Inflammatory macrophage (primary cell): ENCODE measurements around the gene CLIC1.

ENCODE experiments used
- DNase-seq, 2 donors: peaks; one replicate each; pipeline ENCODE4 v3.0.0-alpha.2; 2020 to 2022
- total RNA-seq, 18 experiments: gene quantifications; one replicate each; lab custom pipeline; 2026; ENCODE audit warnings: mixed read lengths in 6 of 18, inconsistent platforms in 2 of 18; lab: John Stamatoyannopoulos, UW

CLIC1 gene
- 387 to 805 (median 558) reads per million in 18 experiments for total RNA-seq

DNA sequence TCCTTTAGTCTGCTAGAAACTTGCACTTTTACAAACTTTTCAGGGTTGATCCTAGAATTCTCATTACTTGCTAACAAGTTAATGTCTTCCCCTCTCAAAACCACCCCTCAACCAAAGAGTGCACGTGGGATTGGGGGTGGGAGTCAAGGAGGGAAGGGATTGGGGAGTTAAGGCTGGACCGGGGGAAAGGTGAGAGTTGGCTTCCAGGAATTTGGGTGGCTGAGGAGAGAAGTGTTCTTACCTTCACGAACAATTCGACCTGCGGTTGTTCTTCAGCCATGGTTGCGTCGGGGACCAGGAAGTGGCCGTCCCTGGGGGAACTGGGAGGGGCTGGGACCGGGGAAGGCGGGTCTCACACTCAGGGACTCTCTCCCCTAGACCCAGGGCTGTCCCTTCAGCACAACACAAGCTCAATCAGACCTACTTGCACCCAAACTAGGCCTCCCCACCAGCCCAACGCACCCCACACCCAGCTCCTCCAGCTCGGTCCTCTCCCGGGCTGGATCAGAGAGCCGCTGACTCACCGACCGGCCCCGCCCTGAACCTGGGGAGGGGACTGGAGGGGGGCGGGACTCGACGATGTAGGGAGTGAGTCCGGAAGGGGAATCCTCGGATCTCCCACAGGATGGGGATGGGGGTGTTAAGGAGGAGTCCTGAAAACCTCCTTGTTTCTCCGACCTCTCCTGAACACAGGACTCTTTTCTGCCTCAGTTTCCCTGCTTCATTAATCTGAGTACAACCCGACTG, at the start of gene CLIC1:
Gene CLIC1, minus strand, starts transcription at position 510 of the 747 bp plus-strand sequence. Its CDS starts 230 bp downstream, at position 280.
- DNase-seq: peak; percentile 78 to 79

- no peak for DNase-seq
These were observed 49.1 kb upstream of the CLIC1 start for GRCh38 chr6:31785475-31785874.

GRCh38 chr6:31784098-31784925, 48.0 kb upstream of the CLIC1 start:
- DNase-seq: no peak

DNA sequence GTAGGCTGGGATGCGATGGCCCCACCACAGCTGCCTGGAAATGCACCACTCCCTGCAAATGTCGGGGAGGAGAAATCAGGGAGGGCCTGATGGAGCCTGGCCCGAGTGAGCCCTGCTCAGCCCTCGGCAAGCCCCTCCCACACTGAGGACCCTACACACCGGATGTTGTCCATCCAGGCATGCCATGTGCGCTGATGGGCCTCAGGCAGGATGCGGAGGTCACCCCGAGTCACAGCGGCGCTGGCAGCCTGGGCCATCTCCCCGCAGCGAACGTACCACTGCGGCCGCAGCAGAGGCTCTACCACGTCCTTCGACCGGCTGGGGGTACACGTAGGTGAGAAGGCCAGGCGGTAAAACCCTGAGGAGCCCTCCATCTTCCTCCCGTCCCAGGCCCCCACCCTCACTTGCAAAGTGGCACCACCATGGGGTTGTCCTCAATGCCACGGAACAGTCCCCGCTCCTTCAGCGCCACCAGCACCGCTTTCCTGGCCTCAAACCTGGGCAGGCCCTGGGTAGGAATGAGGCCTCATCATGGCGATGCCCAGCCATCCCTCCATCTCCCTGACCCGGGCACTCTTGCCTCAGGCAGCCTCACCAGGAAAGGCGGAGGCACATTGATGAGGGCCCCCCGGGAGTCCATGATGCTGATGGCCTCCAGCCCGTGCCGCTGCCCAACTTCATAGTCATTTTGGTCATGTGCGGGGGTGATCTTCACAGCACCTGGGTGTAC, 46.0 kb upstream of the CLIC1 start:
- no peak for DNase-seq

DNA sequence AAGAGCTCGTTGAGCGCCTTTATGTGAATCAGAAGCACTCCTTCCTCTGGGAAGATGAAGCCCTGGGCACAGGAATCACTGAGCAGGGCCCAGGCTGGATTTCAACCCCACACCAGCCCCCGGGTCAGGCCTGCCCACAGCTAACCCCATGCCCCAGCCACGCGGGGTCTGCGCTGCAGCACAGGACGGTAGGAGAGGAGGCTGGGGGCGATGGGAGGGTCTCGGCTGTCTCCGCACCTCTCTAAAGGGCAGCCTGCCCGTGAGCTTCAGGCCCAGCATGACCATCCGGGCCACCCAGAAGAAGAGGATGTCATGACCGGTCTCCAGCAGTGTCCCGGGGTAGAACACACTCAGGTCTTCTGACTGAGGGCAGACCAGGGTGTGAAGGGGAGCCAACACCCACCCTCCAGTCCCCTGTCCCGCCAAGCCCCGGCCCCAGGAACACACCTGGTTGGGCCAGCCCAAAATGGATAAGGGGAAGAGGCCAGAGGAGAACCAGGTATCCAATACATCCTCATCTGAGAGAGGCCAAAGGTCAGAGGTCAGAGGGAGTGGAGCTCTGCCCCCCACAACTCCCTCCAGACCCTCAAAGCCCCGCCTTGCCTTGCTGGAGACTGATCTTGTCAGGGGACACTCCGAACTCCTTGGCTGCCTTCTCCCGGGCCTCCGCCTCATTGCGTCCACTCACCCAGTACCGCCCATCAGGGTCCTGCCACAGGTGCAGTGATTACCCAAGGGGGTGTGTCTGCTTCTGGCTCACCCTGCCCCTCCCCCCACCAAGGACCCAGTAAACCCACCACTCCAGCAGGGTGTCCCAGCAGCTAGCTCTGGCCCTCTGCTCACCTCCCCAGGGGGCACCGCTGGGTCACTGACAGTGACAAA, 45.2 kb upstream of the CLIC1 start:
- DNase-seq: no peak

- DNase-seq: no peak
These were observed 44.3 kb upstream of the CLIC1 start for GRCh38 chr6:31780507-31781243.

GRCh38 chr6:31779908-31780307, 43.6 kb upstream of the CLIC1 start:
- DNase-seq: no peak

DNA sequence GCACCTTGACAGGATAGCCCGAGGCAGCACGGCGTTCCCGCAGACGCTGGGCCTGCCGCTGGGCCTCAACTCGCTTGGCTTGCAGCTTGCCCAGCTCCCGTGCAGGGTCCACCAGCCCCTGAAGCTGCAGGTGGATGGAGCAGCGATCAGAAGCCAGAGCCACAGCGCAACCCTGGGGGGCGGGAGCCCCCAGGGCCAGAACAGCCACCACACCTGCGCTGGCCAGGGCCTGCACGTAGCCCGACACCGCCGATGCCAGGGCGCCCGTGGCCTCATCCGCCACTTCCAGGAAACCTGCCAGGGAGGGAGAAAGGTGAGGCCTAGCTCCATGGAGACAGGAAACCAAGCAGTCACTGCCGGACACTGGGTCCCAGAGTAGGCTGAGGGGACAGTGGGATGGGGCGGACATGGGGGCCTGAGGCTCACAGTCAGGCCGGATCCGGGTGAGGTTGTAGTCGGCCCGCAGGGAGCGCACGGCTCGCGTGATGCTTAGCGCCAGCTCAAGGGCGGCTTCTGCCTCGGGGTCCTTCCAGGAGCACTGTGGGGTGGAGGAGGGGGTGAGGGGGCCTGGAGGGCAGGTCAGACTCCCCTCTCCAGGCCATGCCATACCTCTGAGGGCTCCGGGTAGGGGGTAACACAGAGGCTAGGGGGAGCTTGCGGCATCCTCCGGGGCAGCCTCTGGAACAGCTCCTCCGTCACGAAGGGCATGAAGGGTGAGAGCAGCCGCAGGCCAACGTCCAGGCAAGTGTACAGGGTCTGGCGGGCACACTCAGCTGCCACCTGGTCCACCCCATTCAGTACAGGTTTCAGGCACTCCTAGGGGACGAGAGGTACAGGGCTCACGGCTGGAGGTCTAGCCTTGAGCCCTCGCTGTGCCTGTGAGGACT, 42.9 kb upstream of the CLIC1 start:
- no peak for DNase-seq

DNA sequence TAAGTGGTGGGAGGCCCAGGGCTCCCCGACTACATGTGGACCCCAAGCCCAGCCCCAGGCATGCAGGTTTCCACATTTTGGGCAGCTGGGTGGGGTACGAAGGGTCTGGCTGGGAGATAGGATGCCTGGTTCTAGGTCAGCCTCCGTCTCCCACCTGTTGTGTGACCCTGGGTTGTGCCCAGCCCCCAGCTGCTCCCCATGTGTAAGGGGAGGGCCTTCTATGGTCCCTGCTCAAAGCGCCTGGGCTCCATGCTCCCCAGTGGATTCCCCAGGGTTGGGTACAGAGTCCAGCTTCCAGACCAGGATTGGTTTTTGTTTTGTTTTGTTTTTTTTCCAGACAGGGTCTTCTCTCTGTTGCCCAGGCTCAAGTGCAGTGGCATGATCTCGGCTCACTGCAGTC, 41.9 kb upstream of the CLIC1 start:
- no peak for DNase-seq

DNA sequence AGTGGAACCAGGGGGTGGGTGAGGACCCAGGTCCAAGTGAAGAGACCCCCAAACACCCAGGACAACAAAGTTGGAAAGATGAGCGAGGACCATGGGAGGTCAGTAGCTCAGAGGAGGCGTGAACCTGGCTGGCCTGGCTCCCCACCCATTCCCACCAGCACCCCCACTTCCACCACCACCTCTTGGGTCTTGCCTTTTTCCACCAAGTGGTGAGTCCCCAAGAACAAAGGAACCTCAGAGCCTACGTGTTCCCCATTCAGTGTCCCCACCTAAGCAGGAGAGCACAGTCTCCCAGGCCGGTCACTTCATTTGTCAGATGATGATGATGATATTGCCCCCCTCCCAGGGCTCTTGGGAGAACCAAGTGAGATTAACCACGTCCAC, 41.3 kb upstream of the CLIC1 start:
- DNase-seq: no peak

GRCh38 chr6:31776989-31777666, 40.8 kb upstream of the CLIC1 start, which contains the start of gene VWA7:
VWA7 (minus strand) TSS chr6:31777328; CDS start chr6:31776779, 549 bp downstream.
- DNase-seq: peak; percentile 86 to 92

GRCh38 chr6:31776485-31776988, 40.2 kb upstream of the CLIC1 start:
- no peak for DNase-seq

GRCh38 chr6:31775633-31776484, 39.5 kb upstream of the CLIC1 start:
- DNase-seq: no peak

DNA sequence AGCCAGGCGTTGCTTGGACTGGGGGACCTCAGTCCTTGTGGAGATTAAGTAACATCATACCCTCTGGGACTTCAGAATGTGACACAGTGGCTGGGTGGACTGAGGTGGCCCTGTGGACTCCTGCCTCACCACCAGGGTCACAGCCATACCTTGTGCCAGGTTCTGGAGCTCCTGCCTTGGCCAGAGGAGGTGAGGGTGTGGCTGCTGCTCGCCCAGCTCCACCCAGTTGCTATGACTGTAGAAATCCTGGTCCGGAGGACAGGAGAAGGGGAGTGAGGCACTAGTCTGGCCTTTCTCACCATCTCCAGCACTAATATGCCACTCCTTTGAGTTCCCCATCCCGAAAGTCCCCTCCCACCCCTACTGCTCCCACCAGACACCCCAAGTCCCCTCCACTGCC, 38.9 kb upstream of the CLIC1 start:
- no peak for DNase-seq

DNA sequence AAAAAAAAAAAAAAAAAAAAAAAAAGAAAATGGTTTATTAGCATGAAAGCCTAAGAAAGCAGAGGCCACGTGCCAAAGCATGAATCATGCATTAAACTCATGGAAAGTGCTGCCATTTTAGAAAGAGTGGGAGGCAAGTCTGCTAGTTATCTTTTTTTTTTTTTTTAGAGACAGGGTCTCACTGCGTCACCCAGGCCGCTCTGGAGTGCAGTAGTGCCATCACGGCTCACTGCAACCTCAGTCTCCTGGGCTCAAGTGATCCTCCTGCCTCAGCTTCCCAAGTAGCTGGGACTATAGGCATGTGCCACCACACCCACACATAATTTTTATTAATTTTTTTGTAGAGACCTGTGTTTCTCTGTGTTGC, 35.6 kb upstream of the CLIC1 start:
- DNase-seq: no peak

GRCh38 chr6:31770860-31771259, 34.5 kb upstream of the CLIC1 start:
- DNase-seq: no peak

DNA sequence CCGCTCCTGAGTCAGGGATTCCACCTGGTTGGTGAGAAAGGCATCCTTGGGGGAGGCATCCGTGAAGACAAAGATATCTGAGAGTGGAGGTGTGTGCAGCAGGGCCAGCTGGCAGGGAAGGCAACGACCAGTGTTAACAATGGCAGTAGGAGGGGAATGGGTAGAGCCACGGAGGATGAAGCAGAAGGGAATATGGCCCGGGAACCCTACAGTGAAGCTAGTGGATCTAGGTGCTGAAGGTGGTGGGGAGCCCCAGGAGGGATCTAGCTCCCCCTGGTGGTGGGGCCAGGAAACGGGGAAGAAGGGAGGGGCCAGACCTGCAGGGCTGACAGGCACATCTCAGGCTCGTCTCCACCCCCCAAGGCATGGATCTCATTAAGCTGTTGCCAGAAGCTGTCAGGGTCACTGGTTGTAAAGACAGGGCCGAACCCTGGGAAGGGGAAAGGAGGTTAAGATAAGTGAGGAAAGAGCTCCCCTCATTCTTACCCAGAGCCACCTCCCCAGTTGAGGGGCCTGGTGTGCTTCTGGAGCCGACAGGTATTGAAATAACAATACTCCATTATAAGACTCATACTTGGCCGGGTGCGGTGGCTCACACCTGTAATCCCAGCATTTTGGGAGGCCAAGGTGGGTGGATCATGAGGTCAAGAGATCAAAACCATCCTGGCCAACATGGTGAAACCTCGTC, 33.5 kb upstream of the CLIC1 start:
- DNase-seq: peak; percentile 78 to 89
